Ishikawa (cell line): ENCODE results near the gene HABP2.

ENCODE experiments used
- CEBPB ChIP-seq: IDR thresholded peaks from 2 replicates; pipeline ENCODE4 v1.6.1; 2012
- CREB1 ChIP-seq: IDR thresholded peaks from 2 replicates; pipeline ENCODE4 v1.6.1; 2012; ENCODE audit warnings: low read depth
- EGR1 ChIP-seq: IDR thresholded peaks from 2 replicates; pipeline ENCODE4 v1.6.1; 2012
- EP300 ChIP-seq: IDR thresholded peaks from 2 replicates; pipeline ENCODE4 v1.6.1; 2012; ENCODE audit warnings: borderline replicate concordance
- FOXM1 ChIP-seq: IDR thresholded peaks from 2 replicates; pipeline ENCODE4 v1.6.1; 2012; ENCODE audit warnings: low read depth, borderline replicate concordance
- NFIC ChIP-seq: IDR thresholded peaks from 2 replicates; pipeline ENCODE4 v1.6.1; 2012
- RAD21 ChIP-seq: IDR thresholded peaks from 2 replicates; pipeline ENCODE4 v1.6.1; 2012; ENCODE audit warnings: low read depth
- REST ChIP-seq: IDR thresholded peaks from 2 replicates; pipeline ENCODE4 v1.6.1; 2012; ENCODE audit warnings: low read depth, mild to moderate bottlenecking
- TAF1 ChIP-seq: IDR thresholded peaks from 2 replicates; pipeline ENCODE4 v1.6.1; 2012; ENCODE audit warnings: low read depth, mild to moderate bottlenecking
- TCF12 ChIP-seq: IDR thresholded peaks from 2 replicates; pipeline ENCODE4 v1.6.1; 2012; ENCODE audit warnings: low read depth
- TEAD4 ChIP-seq: IDR thresholded peaks from 2 replicates; pipeline ENCODE4 v1.6.1; 2012
- YY1 ChIP-seq: IDR thresholded peaks from 2 replicates; pipeline ENCODE4 v1.6.1; 2012; ENCODE audit warnings: low read depth
- ZBTB7A ChIP-seq: IDR thresholded peaks from 2 replicates; pipeline ENCODE4 v1.6.1; 2012; ENCODE audit warnings: low read depth
- TF ChIP-seq, protein P1 (sequence below): IDR thresholded peaks from 2 replicates; pipeline ENCODE4 v1.6.1; 2012
- TF ChIP-seq, protein P2 (sequence below): IDR thresholded peaks from 2 replicates; pipeline ENCODE4 v1.6.1; 2012

Gene HABP2

GRCh38 chr10:113524120-113524519 lies 28.7 kb upstream of the HABP2 start:
- no peak for TF ChIP-seq CREB1
- TF ChIP-seq, protein P1, sequence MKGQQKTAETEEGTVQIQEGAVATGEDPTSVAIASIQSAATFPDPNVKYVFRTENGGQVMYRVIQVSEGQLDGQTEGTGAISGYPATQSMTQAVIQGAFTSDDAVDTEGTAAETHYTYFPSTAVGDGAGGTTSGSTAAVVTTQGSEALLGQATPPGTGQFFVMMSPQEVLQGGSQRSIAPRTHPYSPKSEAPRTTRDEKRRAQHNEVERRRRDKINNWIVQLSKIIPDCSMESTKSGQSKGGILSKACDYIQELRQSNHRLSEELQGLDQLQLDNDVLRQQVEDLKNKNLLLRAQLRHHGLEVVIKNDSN, result peak; percentile 49; the same call in 1 of the 2 replicates

GRCh38 chr10:113524539-113525490 lies 28.0 kb upstream of the HABP2 start:
- TF ChIP-seq, protein P2, sequence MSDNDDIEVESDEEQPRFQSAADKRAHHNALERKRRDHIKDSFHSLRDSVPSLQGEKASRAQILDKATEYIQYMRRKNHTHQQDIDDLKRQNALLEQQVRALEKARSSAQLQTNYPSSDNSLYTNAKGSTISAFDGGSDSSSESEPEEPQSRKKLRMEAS, result no peak

- TF ChIP-seq TAF1 (no peak), TEAD4 (no peak), NFIC (no peak), CEBPB (no peak), RAD21 (no peak), CREB1 (no peak), YY1 (no peak)
- TF ChIP-seq, protein P2, result no peak
Observed at GRCh38 chr10:113525713-113526112, 27.1 kb upstream of the HABP2 start.

- TF ChIP-seq RAD21 (no peak), FOXM1 (no peak), TAF1 (no peak), YY1 (no peak), CREB1 (no peak), REST (no peak), NFIC (no peak), EP300 (no peak), ZBTB7A (no peak), TCF12 (no peak), CEBPB (no peak), TEAD4 (no peak), EGR1 (no peak)
- TF ChIP-seq, protein P1, result no peak
- TF ChIP-seq, protein P2, result no peak
Observed at GRCh38 chr10:113527211-113527906, 25.5 kb upstream of the HABP2 start.

DNA sequence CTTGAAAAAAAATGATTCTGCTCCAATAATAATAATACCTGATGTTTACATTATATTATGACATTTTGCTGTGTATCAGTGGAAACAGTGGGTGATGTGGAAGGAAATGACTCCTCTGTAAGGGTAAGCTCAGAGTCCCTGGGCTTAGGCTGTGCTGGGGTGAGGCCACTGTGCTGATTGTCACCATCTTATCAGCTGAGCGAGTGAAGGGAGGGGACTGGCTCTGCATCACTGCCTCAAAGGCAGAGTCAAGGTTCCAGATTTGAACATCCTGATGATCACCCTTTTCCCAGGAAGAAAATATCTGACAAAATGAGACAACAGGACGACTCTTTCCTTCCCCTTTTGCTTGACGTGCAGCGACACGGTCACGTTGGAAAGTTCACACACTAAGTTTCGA lies 24.0 kb upstream of the HABP2 start:
- TF ChIP-seq RAD21 (no peak), NFIC (no peak)

DNA sequence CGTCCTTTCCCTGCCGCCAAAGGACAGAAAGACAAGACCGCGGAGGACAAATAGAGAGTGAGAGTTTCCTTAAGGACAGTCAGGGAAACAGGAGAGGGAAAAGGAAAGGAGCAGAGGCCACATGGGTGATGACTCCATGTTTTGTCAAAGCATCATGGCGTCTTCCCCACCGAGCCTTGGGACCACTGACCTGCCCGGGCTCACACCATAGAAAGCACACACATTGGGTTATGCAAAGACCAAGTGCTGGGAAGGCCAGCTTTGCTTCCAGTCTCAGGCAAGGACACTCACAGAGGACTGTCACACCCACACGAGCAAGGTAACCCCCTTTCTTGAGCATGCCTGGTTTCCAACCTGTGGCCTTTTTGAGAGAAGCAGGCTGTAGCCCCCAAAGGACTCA lies 23.3 kb upstream of the HABP2 start:
- TF ChIP-seq TEAD4 (no peak), TAF1 (no peak), NFIC (no peak), ZBTB7A (no peak), FOXM1 (no peak), CREB1 (no peak)
- TF ChIP-seq, protein P2, result no peak
- TF ChIP-seq, protein P1, result no peak

- TF ChIP-seq CREB1 (no peak), NFIC (no peak), TEAD4 (no peak), ZBTB7A (no peak), EP300 (no peak), EGR1 (no peak), FOXM1 (no peak), REST (no peak), CEBPB (no peak), YY1 (no peak), TCF12 (no peak), RAD21 (no peak), TAF1 (no peak)
- TF ChIP-seq, protein P2, result no peak
- TF ChIP-seq, protein P1, result no peak
Observed at GRCh38 chr10:113530476-113530875, 22.4 kb upstream of the HABP2 start.
